GM06990 (cell line): ENCODE measurements around the gene FAM3B.

Experiments
- DNase-seq: peaks from one replicate; pipeline ENCODE4 v3.0.0-alpha.2; 2011; ENCODE audit not compliant: insufficient read length; ENCODE audit errors: extremely low read depth
- H3K27me3 ChIP-seq: replicated peaks from 2 replicates; pipeline ENCODE4 v1.6.0; 2011; ENCODE audit warnings: low read length; ENCODE audit not compliant: control insufficient read depth, insufficient read depth
- H3K36me3 ChIP-seq: 2 replicates; pipeline ENCODE4 v1.5.1; 2011; ENCODE audit warnings: low read length; ENCODE audit not compliant: control insufficient read depth, insufficient read depth
- H3K4me3 ChIP-seq: replicated peaks from 2 replicates; pipeline ENCODE4 v1.5.1; 2011; ENCODE audit warnings: low read depth, mild to moderate bottlenecking, control low read depth, low read length
- CTCF ChIP-seq: IDR thresholded peaks from 2 replicates; pipeline ENCODE4 v1.5.1; 2011; ENCODE audit warnings: low read length, control low read depth, mild to moderate bottlenecking, inconsistent platforms; ENCODE audit not compliant: insufficient read depth, poor library complexity, severe bottlenecking

The FAM3B gene

DNA sequence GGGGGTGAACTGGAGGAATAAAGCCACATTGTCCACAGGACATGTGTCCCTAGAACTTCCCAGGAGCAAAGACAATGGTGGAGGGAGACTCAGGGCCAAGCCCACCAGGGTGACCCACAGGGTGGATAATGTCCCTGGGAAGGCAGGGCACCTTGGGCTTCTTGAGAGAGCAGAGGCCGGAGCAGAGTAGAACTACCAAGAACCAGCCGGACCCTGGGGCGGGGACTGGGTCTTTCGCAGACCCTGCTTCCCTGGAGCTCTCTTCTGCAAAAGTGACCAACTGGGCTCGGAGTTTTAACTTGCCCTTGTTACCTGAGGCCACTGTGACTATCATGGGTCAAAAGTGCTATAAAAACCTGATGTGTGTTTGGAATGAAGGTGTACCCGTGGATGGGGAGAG, 875 bp upstream of the FAM3B start:
- Histone ChIP-seq H3K4me3 (no peak overlapping the region), H3K27me3 (no peaks in the 10 kb centered on the region; the same call in none of the 2 replicates), H3K36me3 (no peaks in the 10 kb centered on the region)
- no peak for DNase-seq
- no peak for TF ChIP-seq CTCF

GRCh38 chr21:41317063-41317392, 427 bp downstream of the FAM3B start:
- TF ChIP-seq CTCF = no peak
- Histone ChIP-seq H3K27me3 (no peaks in the 10 kb centered on the region; the same call in none of the 2 replicates), H3K36me3 (no peaks in the 10 kb centered on the region), H3K4me3 (no peak overlapping the region)
- no peak for DNase-seq

GRCh38 chr21:41317458-41317857, 857 bp downstream of the FAM3B start:
- Histone ChIP-seq H3K27me3 (no peaks in the 10 kb centered on the region; the same call in none of the 2 replicates), H3K4me3 (no peak overlapping the region), H3K36me3 (no peaks in the 10 kb centered on the region)
- DNase-seq = no peak
- no peak for TF ChIP-seq CTCF

DNA sequence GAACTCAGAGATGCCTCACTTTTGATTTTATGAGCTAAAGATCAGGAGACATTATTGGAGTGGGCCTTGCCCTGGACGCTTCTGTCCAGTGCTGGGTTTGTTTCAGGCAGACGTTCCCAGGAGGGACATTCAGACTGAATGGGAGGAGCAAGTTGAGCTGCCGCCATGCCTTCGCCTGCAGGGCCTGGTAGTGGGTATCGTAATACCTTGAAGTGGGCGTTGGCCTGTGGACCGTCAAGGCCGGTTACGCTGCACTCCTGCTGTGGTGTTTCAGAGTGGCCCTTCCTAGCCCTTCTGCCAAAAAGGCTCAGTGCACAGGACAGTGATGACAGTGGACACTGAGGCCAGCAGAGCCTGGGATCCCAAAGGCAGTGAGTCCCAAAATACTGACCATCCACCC, 1.6 kb downstream of the FAM3B start:
- H3K36me3 ChIP-seq = no peaks in the 10 kb centered on the region
- no peak for DNase-seq
- H3K27me3 ChIP-seq = no peaks in the 10 kb centered on the region; the same call in none of the 2 replicates
- no peak overlapping the region for H3K4me3 ChIP-seq
- no peak for TF ChIP-seq CTCF

GRCh38 chr21:41319273-41319672, 2.7 kb downstream of the FAM3B start:
- no peak for DNase-seq
- Histone ChIP-seq H3K4me3 (no peak overlapping the region), H3K36me3 (no peaks in the 10 kb centered on the region), H3K27me3 (no peaks in the 10 kb centered on the region; the same call in 1 of the 2 replicates)
- no peak for TF ChIP-seq CTCF

GRCh38 chr21:41321211-41321907, 4.8 kb downstream of the FAM3B start:
- no peak for TF ChIP-seq CTCF
- peak; percentile 22 for DNase-seq
- Histone ChIP-seq H3K36me3 (no peaks in the 10 kb centered on the region), H3K4me3 (no peak overlapping the region), H3K27me3 (no peaks in the 10 kb centered on the region; the same call in 1 of the 2 replicates)
